GM21723 (cell line): ENCODE data around the gene IFNA21.
"Not testable (repeated sequence)": the region's sequence is repeated elsewhere in the genome, so short reads cannot be mapped to it uniquely, and the experiment has no call there.

ENCODE experiments used
- ATAC-seq: cut with Tn5 transposase; IDR thresholded peaks from one replicate; pipeline ENCODE4 v1.9.1; 2021; ENCODE audit warnings: mild to moderate bottlenecking, moderate library complexity; ENCODE audit not compliant: unreplicated experiment

IFNA21 gene

DNA sequence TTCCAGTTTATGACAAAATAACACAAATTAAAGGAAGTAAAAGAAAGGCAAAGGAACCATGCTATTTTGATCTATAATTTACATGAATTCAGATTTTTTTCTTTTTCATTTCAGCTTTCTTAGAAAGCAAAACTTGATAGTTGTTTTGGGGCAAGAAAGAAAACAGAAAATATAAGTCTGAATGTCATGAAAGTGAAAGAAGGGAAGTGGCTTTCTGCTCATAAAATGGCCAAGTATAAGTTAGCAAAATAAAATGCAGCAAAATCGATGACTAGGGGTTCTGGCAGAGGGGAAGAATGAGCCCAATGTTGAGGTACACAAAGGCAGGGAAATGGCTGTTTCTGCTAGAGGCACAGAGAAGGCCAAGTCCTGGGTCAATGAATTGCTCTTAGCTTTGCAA lies 21.9 kb downstream of the IFNA21 start:
- peak; percentile 78 for ATAC-seq

- ATAC-seq = peak; percentile 77
Observed at GRCh38 chr9:21141427-21141882, 25.0 kb downstream of the IFNA21 start, which contains the start of gene IFNW1. Gene IFNW1, minus strand, starts transcription at chr9:21141832. Its CDS starts 262 bp downstream, at chr9:21141570.

GRCh38 chr9:21137020-21137419 lies 29.4 kb downstream of the IFNA21 start:
- ATAC-seq = no peak

GRCh38 chr9:21135736-21136135 lies 30.7 kb downstream of the IFNA21 start:
- no peak for ATAC-seq

- not testable (repeated sequence) for ATAC-seq
Observed at GRCh38 chr9:21128186-21128585, 38.3 kb downstream of the IFNA21 start.

- peak; percentile 96 for ATAC-seq
Observed at GRCh38 chr9:21121595-21122251, 44.7 kb downstream of the IFNA21 start.

GRCh38 chr9:21121079-21121478 lies 45.4 kb downstream of the IFNA21 start:
- no peak for ATAC-seq

DNA sequence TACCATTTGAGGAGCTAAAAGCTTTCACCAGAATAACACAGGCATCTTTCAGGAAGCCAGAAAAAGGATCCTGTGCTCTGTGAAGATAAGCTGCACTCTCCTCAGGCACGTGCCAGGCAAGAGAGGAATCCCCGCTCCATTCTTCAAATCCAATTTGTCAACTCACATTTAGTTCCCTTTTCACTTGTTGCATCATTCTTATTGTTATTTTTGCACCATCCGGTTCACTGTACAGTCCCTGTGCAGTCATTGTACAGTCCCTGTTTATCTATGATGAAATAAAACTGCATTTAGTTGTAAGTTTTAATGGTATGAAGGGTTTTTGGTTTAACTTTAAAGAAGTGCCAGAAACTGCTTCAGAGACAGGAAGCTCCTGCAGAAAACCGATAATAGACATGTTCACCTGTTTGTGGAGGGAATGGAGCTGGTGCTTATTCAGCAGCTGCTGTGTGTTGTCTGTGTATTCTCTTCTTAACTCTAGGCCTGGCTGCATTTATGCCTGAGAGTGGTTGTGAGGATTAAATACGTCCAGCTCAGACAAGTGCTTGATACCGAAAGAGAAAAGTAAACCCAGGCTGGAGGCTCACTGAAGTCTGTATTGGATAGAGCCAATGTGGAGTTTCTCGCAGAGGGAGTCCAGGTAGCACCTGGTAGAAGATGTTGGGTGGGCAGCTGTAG lies 47.2 kb downstream of the IFNA21 start:
- ATAC-seq = peak; percentile 49
